T47D (cell line): ENCODE results near the gene SREBF2.

Experiments
- DNase-seq, 2 experiments: peaks; one replicate each; pipeline versions ENCODE4 v3.0.0 to v3.0.0-alpha.2; 2011 to 2012; ENCODE audit warnings: low read depth in 1 of 2, low spot score in 1 of 2
- JUND ChIP-seq: IDR thresholded peaks from 2 replicates; pipeline ENCODE4 v1.6.1; 2012; ENCODE audit warnings: low read depth
- in situ Hi-C: cut with HindIII; loops from 2 replicates; pipeline ENCODE4 v1.10.0; 2016; ENCODE audit warnings: low sequenced_read_pairs, low pct_unique_long_range_greater_than_20kb

Gene SREBF2

DNA sequence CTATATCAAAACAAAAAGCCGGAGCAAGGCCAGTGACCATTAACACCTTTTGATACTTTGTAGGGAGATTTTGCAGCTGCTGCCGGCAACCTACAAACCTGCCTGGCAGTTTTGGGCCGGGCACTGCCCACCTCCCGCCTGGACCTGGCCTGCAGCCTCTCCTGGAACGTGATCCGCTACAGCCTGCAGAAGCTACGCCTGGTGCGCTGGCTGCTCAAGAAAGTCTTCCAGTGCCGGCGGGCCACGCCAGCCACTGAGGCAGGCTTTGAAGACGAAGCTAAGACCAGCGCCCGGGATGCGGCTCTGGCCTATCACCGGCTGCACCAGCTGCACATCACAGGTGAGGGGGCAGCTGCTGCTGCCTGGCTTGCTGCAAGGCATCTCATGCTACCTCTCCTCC, 47.7 kb downstream of the SREBF2 start:
- no peak for DNase-seq
- TF ChIP-seq JUND, result no peak
- in situ Hi-C loops, result no loop called here

DNA sequence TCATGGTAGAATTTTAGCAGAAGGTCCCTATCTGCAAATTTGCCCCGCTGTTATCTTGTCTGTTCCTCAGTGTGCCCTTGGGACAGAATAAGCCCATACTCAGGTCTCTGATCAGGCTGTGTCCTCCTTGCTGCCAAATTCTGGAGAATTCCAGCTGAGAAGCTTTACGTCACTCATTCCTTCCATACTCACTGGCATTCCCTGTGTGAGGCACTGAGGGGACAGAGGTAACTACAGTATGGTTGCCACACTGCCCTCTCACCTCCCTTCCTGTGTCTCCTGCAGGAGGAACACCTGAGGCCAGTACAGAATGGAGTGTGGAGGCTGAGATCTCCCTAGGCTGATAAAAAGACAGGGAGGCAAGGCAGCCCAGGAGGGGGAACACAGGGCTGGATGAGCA, 50.5 kb downstream of the SREBF2 start:
- TF ChIP-seq JUND, result no peak
- no peak for DNase-seq
- in situ Hi-C loops, result no loop called here

DNA sequence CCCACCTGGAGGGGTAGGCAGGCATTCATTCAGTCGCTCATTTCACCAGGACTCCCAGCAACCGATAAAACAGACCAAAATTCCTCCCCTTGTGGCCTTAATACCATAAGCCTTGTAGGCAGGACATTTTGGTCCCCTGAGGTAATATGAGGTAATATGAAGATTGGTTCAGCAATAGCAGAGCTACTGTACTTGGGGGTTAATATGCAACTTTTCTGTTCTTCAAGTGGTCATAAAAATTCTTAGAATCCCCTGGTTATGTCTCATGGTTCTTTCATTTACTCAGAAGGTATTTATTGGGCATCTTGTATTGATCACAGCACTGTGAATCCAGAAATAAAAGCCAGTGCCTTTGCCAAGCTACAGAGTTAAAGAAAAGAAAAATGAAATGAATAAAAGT, 52.2 kb downstream of the SREBF2 start:
- in situ Hi-C loops, result no loop called here
- no peak for DNase-seq
- no peak for TF ChIP-seq JUND

DNA sequence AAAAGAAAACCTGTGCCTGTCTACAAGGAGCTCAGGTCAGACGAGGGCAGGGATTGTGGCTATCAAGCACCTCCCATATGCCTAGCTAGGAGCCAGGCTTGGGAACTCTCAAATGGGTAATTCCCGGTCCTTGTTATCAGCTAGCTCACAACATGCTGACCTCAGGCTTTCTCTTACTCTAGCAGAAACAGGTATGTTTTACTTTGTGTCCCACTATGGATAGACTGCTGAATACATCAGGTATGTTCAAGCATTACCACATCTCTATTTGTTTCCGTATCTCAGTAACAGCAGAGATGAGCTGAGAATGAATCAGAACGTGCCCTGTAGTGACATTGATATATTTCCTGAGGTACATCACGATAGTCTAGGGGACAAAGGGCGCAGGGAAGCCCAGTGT, 52.6 kb downstream of the SREBF2 start:
- no peak for TF ChIP-seq JUND
- in situ Hi-C loops, result no loop called here
- no peak for DNase-seq

DNA sequence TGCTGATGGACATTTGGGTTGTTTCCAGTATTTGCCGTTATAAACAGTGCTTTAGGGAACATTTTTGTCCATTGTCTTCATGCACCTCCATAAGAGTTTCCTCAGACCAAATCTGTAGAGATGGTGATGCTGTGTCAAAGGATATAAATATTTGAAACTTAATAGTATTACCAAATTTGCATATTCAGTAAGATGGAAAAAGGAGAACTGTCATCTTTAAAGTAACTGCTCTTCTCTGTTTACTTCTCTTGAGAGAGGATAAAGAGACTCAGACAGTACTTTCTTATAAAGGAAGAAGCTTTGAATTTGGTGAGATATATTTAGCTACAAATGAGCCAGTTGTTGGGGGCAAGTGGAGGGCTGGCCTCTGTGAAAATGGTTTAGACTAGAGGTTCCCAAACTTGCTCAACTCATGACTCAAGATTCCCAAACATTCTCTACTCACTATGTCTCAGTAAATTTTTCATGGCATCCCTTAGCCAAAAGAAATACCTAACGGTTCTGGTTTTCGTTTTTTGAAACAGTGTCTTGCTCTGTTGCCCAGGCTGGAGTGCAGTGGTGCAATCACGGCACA, 55.8 kb downstream of the SREBF2 start:
- no peak for DNase-seq
- in situ Hi-C loops, result no loop called here
- no peak for TF ChIP-seq JUND

DNA sequence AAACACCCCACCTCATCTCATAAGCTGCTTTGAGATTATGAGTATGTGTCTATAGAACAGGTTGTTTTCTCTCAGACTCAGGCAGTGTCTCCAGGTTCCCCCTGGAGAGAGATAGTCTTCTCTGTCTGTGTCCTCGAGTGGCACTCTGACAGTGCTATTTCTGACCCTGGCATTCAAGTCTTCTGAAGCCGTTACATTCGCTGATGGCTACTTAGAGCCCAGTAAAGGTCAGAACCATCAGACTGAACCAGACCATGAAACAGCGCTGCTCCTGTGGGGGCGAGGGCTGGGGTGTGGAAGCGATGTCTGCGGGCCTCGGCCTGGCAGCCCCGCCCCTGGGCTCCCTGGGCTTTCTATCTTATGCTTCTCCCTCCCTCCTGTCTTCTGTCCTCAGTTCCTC, 58.5 kb downstream of the SREBF2 start:
- no peak for DNase-seq
- in situ Hi-C loops, result no loop called here
- no peak for TF ChIP-seq JUND

DNA sequence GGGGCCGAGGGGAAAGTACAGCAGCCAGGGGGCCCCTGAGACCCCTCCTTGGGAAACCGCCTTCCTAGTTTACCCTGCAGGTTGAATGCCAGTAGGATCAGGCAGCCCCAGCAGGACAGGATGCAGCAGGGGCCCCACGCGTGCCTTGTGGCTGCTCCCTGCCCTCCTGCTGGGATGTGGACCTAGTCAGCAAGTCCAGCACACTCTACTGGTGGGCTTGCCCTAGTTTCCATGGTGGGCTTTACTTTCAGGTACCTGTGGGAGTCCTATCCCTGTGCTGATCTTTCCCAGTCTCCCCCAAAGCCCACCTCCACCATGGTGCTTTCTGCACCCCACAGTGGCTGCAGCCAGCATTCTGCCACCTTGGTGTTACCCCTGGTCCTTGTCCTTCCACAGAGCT, 59.8 kb downstream of the SREBF2 start:
- in situ Hi-C loops, result no loop called here
- no peak for TF ChIP-seq JUND
- DNase-seq, result no peak

DNA sequence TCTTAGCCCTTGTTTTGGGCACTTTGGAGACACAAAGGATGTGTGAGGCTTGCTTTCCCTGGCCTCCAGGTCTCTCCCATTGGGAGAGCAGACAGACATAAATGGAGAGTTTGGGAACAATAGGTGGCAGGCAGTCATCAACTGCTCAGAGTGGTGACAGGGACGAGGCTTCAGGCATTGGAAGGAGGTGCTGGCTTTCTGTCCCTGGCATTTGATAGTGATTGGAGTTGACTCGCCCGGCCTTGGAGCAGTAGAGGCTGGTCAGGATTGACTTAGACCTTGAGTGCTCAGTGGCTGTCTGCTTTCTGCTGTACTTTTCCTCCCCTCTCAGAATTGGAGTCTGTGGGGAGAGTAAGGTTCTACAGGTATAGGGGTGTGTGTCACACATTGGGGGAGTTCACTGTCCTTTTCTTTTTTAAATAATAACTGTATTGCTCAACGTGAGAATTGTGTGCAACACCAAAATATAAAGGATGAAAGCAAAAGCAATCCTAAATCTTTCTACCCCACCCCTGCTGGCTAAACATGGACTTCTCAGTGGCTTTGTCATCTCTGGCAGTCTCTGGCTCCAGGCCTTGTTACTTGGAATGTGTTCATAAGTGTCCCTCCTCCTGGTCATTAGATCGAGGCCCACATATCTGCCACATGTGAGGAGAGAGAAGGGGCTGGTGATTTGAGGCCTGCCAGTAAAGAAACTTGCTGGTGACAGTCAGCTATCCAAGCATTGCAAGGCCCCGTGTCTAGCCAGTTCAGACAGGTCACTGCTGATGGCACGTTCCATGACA, 60.9 kb downstream of the SREBF2 start:
- no peak for DNase-seq
- no peak for TF ChIP-seq JUND
- in situ Hi-C loops, result no loop called here

DNA sequence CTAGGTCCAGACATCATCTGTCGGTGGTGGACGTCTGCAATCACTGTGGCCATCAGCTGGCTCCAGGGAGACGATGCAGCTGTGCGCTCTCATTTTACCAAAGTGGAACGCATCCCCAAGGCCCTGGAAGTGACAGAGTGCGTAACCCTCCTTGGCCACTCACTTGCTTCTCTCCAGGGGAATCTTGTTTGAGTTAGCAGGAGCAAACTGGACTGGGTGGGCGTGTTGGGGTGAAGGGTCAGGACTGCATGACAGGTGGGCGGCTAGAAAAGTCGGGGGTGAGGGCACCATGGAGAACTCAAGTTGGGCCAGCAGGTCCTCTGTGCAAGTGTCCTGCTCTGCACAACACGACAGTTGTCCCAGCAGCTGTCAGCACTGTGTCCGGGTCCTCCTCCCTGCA, 65.7 kb downstream of the SREBF2 start:
- no peak for TF ChIP-seq JUND
- no peak for DNase-seq
- in situ Hi-C loops, result no loop called here

DNA sequence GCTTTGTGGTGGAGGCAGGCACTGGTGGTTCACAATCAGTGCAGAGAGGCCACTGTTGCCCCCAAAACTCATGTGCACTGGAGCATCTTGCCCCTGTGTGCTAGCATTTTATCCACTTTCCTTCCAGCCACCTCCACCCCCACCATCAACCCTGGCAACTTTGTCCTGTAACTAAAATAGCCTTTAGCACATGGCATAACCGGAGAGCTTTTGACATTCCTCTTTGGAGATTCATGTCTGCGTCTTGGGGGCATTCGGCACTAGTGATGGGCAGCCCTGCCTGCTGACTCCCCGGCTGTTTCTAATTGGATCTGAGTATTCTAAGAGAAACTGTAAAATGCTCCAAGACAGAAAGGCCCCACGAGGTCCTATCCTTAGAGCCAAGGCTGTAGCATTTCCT, 66.2 kb downstream of the SREBF2 start:
- no peak for TF ChIP-seq JUND
- no peak for DNase-seq
- in situ Hi-C loops, result no loop called here

DNA sequence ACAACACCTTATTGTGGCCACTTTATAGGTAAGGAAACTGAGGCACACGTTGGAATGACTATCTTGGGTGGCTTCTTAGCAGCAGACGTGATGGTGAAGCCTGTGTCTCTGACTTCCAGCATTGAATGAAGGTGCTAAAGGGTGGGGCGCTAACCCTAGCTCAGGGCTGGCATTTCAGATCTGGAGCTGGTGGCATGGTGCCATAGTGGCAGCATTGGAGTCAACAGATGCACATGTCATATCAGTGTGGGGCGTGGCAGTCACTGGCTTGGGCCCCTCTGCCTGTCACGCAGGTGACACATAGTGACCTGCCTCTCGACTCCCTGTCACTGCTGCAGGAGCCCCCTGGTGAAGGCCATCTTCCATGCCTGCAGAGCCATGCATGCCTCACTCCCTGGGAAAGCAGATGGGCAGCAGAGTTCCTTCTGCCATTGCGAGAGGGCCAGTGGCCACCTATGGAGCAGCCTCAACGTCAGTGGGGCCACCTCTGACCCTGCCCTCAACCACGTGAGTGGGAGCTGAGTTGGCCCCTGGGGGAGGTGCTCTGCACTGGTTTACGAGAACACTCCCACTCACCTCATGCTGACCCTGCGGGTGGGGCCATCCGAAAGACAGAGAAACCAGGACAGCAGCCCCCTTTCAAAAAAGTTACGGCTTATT, 67.2 kb downstream of the SREBF2 start:
- no peak for TF ChIP-seq JUND
- no peak for DNase-seq
- in situ Hi-C loops, result no loop called here

DNA sequence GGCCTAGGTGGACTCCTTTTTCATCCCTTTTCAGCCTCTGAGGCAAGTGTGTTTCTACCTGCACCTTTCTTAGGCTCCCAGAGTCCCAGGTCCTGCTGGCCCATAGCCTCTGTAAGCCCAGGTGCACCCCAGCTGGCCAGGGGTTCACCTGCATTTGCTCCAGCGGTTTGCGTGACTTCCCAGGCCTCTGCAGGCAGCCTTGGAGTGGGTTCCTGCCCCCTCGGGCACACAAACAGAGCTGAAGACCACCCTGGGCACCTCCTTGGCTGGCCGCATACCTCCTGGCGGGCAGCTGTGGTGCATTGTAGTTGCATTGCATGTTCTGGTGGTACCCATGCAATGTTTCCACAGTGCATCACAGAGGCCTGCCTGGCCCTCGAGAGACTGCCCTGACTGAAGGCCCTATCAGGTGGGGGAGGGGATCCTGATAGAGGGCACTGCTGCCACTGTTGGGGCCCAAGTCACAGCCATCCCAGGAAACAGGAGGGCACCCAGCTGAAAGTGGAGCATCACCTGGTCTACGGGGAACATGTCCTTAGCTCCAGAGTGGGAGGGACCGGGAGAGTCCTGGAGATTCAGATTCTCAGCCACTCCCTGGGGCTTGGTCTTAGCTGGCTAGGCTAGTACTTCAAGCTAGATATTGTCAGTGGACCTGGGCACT, 67.9 kb downstream of the SREBF2 start:
- in situ Hi-C loops, result no loop called here
- TF ChIP-seq JUND, result no peak

DNA sequence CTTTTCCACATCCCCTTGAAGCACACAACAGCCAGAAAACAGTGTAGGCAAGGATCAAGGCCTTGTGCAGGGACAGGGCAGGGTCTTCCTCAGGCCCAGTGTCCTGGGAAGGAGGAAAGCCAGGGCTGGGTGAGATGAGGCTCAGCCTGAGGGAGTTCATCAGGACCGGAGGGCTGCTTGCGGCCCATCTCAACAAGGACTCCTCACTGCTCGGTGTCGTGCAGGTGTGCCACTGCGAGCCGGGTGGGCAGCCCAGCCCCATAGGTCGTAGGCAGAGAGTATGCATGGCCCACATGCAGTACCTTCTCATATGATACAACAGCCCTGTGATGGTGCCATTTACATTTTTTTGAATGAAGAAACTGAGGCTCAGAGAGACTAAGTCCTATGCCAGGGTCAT, 69.1 kb downstream of the SREBF2 start:
- DNase-seq, result no peak
- in situ Hi-C loops, result no loop called here
- no peak for TF ChIP-seq JUND

More for the DNA sequence above, 67.9 kb downstream of the SREBF2 start:
- DNase-seq, result no peak
